ENCODE results near the gene KAT8.
"Not testable (repeated sequence)": the region's sequence is repeated elsewhere in the genome, so short reads cannot be mapped to it uniquely, and the experiment has no call there.

The KAT8 gene

GRCh38 chr16:31134091-31134571 is 16.7 kb downstream of the KAT8 start:
- DNase-seq = no peak

GRCh38 chr16:31134625-31135534 is 17.4 kb downstream of the KAT8 start:
- DNase-seq = no peak

DNA sequence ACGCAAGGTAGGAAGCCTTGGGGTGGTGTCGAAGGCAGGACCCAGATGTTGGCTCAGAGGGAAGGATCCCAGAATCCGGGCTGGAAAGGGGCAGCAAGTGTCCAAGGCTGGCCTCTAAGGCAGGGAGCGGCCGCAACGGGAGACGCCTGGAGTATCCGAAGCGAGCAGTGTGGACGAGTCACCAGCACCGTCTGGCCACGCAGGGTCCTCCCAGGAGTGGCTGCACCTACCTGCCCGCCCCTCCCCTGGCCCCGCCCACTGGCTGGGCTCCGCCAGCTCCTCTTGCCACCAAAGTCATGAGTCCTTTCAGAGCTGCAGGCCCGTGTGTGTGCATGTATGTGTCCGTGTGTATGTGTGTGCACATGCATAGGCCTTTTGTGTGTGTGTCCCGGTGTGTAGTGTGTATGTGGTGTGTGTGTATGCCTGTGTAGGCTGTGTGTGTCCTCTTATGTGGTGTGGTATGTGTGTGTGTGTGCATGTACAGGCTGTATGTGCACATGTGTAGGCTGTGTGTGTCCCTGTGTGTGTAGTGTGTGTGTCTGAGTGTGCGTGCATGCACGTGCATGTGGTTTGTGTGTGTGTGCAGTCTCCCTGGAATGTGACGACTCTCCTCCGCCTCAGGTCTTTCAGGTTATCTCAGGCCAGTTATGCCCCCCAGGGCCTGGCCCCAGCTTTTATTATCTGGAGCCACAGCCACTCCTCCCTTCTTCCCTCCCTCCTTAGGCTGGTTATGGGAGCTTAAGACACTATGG is 18.2 kb downstream of the KAT8 start, which contains the start of gene PRSS8:
Gene PRSS8 (minus strand): TSS at position 193 of the 752 bp plus-strand sequence. CDS start 229 bp downstream, outside the sequence.
- DNase-seq = no peak

DNA sequence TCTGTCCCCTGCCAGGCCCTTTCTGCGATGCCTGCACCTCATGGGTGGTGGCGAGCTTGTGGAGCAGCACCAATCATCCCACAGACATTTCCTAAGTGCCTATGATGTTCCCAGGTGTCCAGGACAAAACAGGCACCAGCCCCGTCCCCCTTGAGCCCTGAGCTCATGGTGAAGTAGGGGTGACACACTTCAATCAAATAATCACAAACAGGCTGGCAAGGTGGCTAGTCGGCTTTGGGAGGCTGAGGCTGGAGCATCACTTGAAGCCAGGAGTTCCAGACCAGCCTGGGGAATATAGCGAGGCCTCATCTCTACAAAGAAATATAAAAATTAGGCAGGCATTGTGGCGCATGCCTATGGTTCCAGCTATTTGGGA is 18.8 kb downstream of the KAT8 start:
- no peak for DNase-seq

DNA sequence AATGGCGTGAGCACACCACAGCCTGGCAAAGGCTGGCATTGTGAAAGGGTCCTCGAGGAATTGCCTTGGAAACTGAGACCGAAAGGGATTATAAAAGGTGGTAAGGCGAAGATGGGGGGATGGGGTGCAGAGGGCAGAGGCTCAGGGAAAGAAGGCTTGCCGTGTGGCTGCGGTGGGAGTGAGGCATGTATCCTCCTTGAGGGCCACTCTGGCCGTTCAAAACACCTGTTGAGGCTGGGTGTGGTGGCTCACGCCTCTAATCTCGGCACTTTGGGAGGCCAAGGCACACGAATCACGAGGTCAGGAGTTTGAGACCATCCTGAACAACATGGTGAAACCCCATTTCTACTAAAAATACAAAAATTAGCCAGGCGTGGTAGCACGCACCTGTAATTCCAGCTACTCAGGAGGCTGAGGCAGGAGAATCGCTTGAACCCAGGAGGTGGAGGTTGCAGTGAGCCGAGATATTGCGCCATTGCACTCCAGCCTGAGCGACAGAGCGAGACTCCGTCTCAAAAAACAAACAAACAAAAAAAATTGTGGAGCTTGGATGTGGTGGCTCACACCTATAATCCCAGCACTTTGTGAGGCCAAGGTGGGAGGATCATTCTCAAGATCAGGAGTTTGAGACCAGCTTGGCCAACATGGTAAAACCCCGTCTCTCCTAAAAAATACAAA is 19.5 kb downstream of the KAT8 start:
- not testable (repeated sequence) for DNase-seq

- DNase-seq = peak; percentile 80 to 88
Observed at GRCh38 chr16:31138621-31139578, 21.4 kb downstream of the KAT8 start.

DNA sequence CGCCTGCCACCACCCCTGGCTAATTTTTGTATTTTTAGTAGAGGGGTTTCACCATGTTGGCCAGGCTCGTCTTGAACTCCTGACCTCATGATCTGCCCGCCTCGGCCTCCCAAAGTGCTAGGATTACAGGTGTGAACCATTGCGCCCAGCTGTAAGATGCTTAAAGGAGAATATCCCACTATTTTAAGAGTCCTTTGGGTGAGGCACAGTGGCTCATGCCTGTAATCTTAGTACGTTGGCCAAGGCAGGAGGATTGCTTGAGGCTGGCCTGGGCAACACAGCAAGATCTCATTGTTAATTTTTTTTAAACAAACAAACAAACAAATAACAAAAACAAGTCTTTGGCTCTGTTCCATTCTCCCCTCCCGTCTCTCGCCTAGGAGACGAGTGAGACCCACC is 23.6 kb downstream of the KAT8 start:
- DNase-seq = not testable (repeated sequence)

DNA sequence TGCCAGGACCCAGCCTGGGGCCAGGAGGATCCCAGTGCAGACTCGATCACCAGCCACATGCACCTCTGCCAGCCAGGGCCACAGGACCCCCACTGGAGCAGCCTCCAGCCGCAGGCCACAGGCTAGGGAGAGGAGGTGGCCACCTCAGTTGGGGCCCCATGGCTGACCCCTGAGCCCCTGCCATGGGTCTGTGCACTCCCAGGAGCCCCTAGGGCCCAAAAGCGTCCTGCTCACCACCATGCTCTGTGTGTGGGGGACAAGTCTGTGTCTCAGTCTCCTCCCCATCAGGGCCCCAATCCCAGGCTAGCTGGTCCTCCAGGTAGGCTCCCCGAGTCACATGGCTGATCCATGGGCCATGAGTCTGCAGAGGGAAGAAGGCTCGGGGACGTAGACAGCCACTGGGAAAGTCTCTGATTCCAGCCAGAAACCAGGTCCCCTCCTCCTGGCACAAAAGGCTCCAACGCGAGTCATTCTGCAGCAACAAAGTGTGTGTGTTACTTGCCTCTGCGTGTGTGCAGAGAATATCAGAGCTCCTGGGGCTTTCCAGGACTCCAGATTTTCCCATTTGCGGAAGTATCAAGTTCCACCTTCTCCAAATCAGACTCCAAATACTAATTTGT is 24.1 kb downstream of the KAT8 start:
- DNase-seq = no peak

GRCh38 chr16:31142109-31143010 is 24.9 kb downstream of the KAT8 start:
- DNase-seq = peak; percentile 95 to 99

GRCh38 chr16:31143011-31143693 is 25.7 kb downstream of the KAT8 start:
- no peak for DNase-seq

GRCh38 chr16:31143694-31144148 is 26.3 kb downstream of the KAT8 start:
- no peak for DNase-seq

- DNase-seq = not testable (repeated sequence)
Observed at GRCh38 chr16:31144418-31144817, 27.0 kb downstream of the KAT8 start.

- DNase-seq = no peak
Observed at GRCh38 chr16:31145398-31145990, 28.0 kb downstream of the KAT8 start.

DNA sequence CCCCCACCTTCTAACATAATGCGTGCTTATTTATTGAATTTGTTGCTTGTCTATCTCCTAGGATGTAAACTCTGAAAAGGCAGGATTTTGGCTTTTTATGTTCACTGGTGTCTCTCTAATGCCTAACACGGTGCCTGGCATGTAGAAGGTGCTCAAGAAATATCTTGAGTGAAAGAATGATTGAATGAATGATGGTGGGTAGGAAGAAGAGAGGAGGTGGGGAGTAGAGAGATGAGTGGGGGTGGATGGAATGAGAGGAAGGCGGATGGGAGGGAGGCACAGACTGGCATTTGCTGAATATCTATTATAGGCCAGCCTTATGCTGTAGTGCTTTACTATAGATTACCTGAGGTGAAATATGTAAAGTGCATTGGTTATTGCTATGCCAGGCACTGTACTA is 30.1 kb downstream of the KAT8 start:
- DNase-seq = no peak

GRCh38 chr16:31148281-31148728 is 30.8 kb downstream of the KAT8 start:
- DNase-seq = no peak

DNA sequence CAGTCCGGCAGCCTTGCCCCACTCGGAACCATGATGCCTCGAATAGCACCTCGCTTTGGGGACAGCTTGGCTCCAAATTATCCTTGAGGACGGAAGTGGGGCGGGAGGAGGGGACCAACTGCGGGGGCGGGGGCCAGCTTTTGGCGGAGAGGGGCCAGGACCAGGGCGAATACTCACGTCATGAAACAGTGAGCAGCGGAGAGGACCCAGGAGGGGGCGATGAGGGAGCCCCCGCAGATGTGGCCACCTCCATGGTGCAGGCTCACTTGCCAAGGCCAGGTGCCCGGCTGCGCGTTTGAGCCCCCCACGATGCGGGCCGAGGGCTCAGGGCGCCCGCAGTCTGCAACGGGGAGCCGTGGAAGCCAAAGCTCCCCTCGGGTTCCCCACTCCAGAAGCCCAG is 31.4 kb downstream of the KAT8 start:
- no peak for DNase-seq

DNA sequence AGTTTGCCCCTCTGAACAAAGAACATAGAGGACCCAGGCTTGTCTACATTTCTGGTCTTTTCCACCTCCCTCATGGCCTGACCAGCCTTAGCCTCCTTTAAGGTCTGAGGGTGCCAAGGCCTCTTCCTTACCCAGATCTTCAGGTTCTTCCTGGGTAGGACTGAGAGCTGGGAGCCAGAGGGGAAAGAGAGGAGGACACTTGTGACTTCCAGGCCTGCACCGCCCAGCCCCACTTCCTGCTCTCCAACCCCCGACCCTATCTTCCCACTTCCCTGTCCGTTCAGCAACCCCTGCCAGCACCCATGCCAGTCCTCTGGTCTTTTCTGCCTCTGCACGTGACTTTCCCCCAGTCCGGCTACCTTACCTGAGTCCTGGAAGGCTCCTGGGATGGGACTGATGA is 31.9 kb downstream of the KAT8 start:
- no peak for DNase-seq

DNA sequence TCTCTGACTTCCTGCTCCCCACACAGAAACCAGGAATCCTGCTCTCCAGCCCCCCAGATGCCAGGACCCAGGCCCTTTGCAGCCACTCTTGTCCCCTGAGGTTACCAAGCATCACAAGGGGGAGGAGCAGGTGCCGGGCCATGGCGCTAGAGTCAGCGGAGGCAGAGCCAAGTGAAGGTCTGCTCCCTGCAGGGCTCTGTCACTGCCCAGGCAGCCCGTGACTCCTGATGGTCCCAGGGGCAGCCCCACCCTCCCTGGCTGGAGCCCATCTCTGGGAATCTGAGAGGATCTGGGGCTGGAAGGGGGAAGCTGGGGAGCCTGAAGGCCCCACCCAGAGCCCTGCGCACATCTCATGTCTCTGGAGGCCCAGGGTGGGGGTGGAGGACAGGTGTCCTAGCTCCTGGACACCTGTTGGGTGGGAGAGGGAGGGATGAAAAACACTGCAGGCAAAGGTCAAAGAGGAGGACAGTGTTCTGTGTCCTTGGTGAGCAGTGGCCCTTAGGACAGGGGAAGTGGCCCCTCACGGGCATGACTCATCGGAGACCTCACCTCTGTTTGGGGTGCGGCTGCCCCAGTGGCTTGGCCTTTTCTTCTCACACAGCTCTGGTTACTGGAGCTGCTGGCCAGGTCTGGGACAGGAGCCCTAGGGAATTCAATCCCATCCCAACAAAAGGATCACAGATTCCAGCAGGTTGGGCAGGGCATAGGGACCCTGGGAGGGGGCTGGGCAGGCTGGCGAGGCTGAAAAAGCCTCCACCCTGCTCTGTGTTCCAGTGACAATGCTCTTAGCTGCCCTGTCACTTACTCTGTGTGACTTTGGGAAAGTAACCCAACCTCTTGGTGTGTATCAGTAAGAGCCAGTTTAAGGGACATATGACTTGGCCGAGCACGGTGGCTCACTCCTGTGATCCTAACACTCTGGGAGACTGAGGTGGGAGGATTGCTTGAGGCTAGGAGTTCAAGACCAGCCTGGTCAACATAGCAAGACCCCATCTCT is 32.7 kb downstream of the KAT8 start, which contains the start of gene PRSS36:
Gene PRSS36 (minus strand): TSS at position 173 of the 997 bp plus-strand sequence. CDS start 31 bp downstream, at position 142.
- DNase-seq = no peak
